GM21390 (cell line): ENCODE data around the gene CNPY1.

Experiments
- ATAC-seq: cut with Tn5 transposase; IDR thresholded peaks from one replicate; pipeline ENCODE4 v1.9.1; 2021; ENCODE audit not compliant: unreplicated experiment

The CNPY1 gene

GRCh38 chr7:155514296-155514695, 32.1 kb downstream of the CNPY1 start:
- ATAC-seq: no peak

- ATAC-seq: no peak
Observed at GRCh38 chr7:155513543-155514285, 32.6 kb downstream of the CNPY1 start.

- no peak for ATAC-seq
Observed at GRCh38 chr7:155512246-155512887, 34.0 kb downstream of the CNPY1 start.

GRCh38 chr7:155511702-155511996, 34.7 kb downstream of the CNPY1 start:
- ATAC-seq: no peak

- no peak for ATAC-seq
Observed at GRCh38 chr7:155510975-155511701, 35.2 kb downstream of the CNPY1 start.

- no peak for ATAC-seq
Observed at GRCh38 chr7:155509725-155510551, 36.4 kb downstream of the CNPY1 start.

GRCh38 chr7:155509359-155509724, 37.0 kb downstream of the CNPY1 start:
- ATAC-seq: no peak

- ATAC-seq: no peak
Observed at GRCh38 chr7:155508376-155509358, 37.7 kb downstream of the CNPY1 start.

GRCh38 chr7:155507576-155507975, 38.8 kb downstream of the CNPY1 start:
- no peak for ATAC-seq

GRCh38 chr7:155506854-155507337, 39.5 kb downstream of the CNPY1 start:
- ATAC-seq: no peak

- no peak for ATAC-seq
Observed at GRCh38 chr7:155505422-155505793, 41.0 kb downstream of the CNPY1 start.

GRCh38 chr7:155497149-155497901, 49.0 kb downstream of the CNPY1 start:
- no peak for ATAC-seq

GRCh38 chr7:155496267-155497005, 49.9 kb downstream of the CNPY1 start:
- ATAC-seq: no peak

GRCh38 chr7:155495440-155496248, 50.7 kb downstream of the CNPY1 start:
- no peak for ATAC-seq

- ATAC-seq: no peak
Observed at GRCh38 chr7:155494551-155494950, 51.8 kb downstream of the CNPY1 start.

- no peak for ATAC-seq
Observed at GRCh38 chr7:155493744-155494538, 52.4 kb downstream of the CNPY1 start.

- ATAC-seq: no peak
Observed at GRCh38 chr7:155491812-155492211, 54.5 kb downstream of the CNPY1 start.
